GM12878 (cell line): ENCODE data around the gene KRT78. TPM values are rescaled to one million over a fixed set of nuclear protein-coding genes. Genes with fewer than 3 reads are reported as not detected.

ENCODE experiments used
- ATAC-seq: fragments of 200-7000 bp; cut with Tn5 transposase; 3 replicates; pipeline ENCODE4 v1.9.1; 2020; ENCODE audit warnings: mild to moderate bottlenecking, moderate library complexity
- BruUV-seq: library from RNA; stranded (reverse); fragments of 400-500 nt; replicated peaks from 2 replicates; lab custom pipeline; 2021; lab: Mats Ljungman, UMichigan
- CTCF ChIA-PET: fragments of 300-600 bp; sonication (Branson Sonifier 250); formaldehyde crosslinking; extraction: SDS; loops from one replicate; lab custom pipeline; 2021; ENCODE audit warnings: inconsistent platforms; lab: Yijun Ruan, JAX
- POLR2A ChIA-PET: fragments of 350-600 bp; formaldehyde crosslinking; extraction: SDS; loops from one replicate; lab custom pipeline; 2021; ENCODE audit warnings: inconsistent platforms; lab: Charles Lee
- RAD21 ChIA-PET: fragments of 300-600 bp; sonication (Branson Sonifier 250); formaldehyde crosslinking; loops from one replicate; lab custom pipeline; 2023; ENCODE audit warnings: antibody characterized with exemption; ENCODE audit not compliant: unreplicated experiment; lab: Charles Lee
- SMC1A ChIA-PET: fragments of 300-600 bp; sonication (Branson Sonifier 250); formaldehyde crosslinking; loops from one replicate; lab custom pipeline; 2023; ENCODE audit not compliant: unreplicated experiment, uncharacterized antibody; lab: Charles Lee
- DNase-seq: peaks from one replicate; pipeline ENCODE4 v3.0.0-alpha.2; 2011; ENCODE audit warnings: low read depth, low spot score
- FAIRE-seq: peaks from 3 replicates; lab custom pipeline; 2011; peaks lifted over from hg19 to GRCh38; lab: Jason Lieb, UNC
- H2AFZ ChIP-seq: 2 replicates; pipeline ENCODE4 v1.6.0; 2011; ENCODE audit warnings: low read depth, low read length, control low read depth; ENCODE audit not compliant: control insufficient read depth
- H3K27ac ChIP-seq: 2 replicates; pipeline ENCODE4 v1.5.1; 2011; ENCODE audit warnings: control low read depth; ENCODE audit not compliant: control insufficient read depth, insufficient read depth
- H3K27me3 ChIP-seq, 2 experiments: replicated peaks in 1 of 2; 2 replicates each; pipeline versions ENCODE4 v1.6.0 to v1.6.1; 2011; ENCODE audit warnings: low read length in 1 of 2; ENCODE audit not compliant: control insufficient read depth in 2 of 2, insufficient read depth in 2 of 2
- H3K36me3 ChIP-seq, 2 experiments: 2 replicates each; pipeline ENCODE4 v1.5.1; 2011; ENCODE audit warnings: low read length in 1 of 2; ENCODE audit not compliant: control insufficient read depth in 2 of 2, insufficient read depth in 2 of 2
- H3K4me1 ChIP-seq: 2 replicates; pipeline ENCODE4 v1.6.1; 2011; ENCODE audit warnings: mild to moderate bottlenecking, low read length, moderate library complexity, mixed read lengths; ENCODE audit not compliant: control insufficient read depth, insufficient read depth
- H3K4me2 ChIP-seq: 2 replicates; pipeline ENCODE4 v1.6.0; 2011; ENCODE audit warnings: control low read depth; ENCODE audit not compliant: control insufficient read depth, insufficient read depth
- H3K4me3 ChIP-seq: fragments of 200-600 bp; sonication (generic); 2 replicates; pipeline ENCODE4 v1.5.1; 2016
- H3K79me2 ChIP-seq: 2 replicates; pipeline ENCODE4 v1.6.0; 2011; ENCODE audit warnings: low read length; ENCODE audit not compliant: control insufficient read depth, insufficient read depth
- H3K9ac ChIP-seq: 2 replicates; pipeline ENCODE4 v1.8.0; 2011; ENCODE audit warnings: low read length, control low read depth, mixed read lengths; ENCODE audit not compliant: control insufficient read depth, insufficient read depth
- H3K9me3 ChIP-seq: replicated peaks from 3 replicates; pipeline ENCODE4 v1.5.1; 2011; ENCODE audit warnings: mild to moderate bottlenecking, low read length; ENCODE audit not compliant: control insufficient read depth, insufficient read depth
- H4K20me1 ChIP-seq: 2 replicates; pipeline ENCODE4 v1.6.0; 2011; ENCODE audit not compliant: control insufficient read depth, insufficient read depth
- BCL3 ChIP-seq: IDR thresholded peaks from 2 replicates; pipeline ENCODE4 v1.6.1; 2011; ENCODE audit warnings: borderline replicate concordance, low read depth, mild to moderate bottlenecking, moderate library complexity, low read length; ENCODE audit not compliant: insufficient read depth, poor library complexity, severe bottlenecking
- EED ChIP-seq: sonication (generic); IDR thresholded peaks from 2 replicates; pipeline ENCODE4 v1.6.1; 2016; ENCODE audit warnings: antibody characterized with exemption, low read depth
- JUNB ChIP-seq: IDR thresholded peaks from 2 replicates; pipeline ENCODE4 v1.6.1; 2016; ENCODE audit warnings: antibody characterized with exemption, mild to moderate bottlenecking
- MLLT1 ChIP-seq: fragments of 450-650 bp; IDR thresholded peaks from 2 replicates; pipeline ENCODE4 v1.6.1; 2016; ENCODE audit warnings: mild to moderate bottlenecking
- NFYB ChIP-seq: IDR thresholded peaks from 2 replicates; pipeline ENCODE4 v1.6.1; 2011; ENCODE audit warnings: low read depth, mild to moderate bottlenecking, low read length, improper control_type of control experiment, moderate library complexity; ENCODE audit not compliant: insufficient read depth
- PKNOX1 ChIP-seq: fragments of 450-650 bp; IDR thresholded peaks from 2 replicates; pipeline ENCODE4 v1.6.1; 2016; ENCODE audit warnings: mild to moderate bottlenecking
- RAD21 ChIP-seq: IDR thresholded peaks from 2 replicates; pipeline ENCODE4 v1.6.1; 2011; ENCODE audit warnings: mild to moderate bottlenecking, low read depth, low read length, moderate library complexity; ENCODE audit not compliant: insufficient read depth
- YY1 ChIP-seq: IDR thresholded peaks from 2 replicates; pipeline ENCODE4 v1.6.1; 2011; ENCODE audit warnings: low read depth, mild to moderate bottlenecking, low read length
- WGBS: methylation state at CpG from one replicate; pipeline ENCODE4 v1.1.6; 2016; ENCODE audit warnings: low lambda C conversion rate; ENCODE audit not compliant: insufficient replicate concordance, insufficient coverage; ENCODE audit errors: missing lambda C conversion rate; 5-methylcytosine and 5-hydroxymethylcytosine counted together
- in situ Hi-C: fragments of 300-500 bp; cut with MboI; formaldehyde crosslinking; loops from 9 replicates; pipeline ENCODE4 v1.14.3; 2018; ENCODE audit warnings: mixed read lengths
- intact Hi-C: fragments of 100-400 bp; cut with micrococcal nuclease; formaldehyde crosslinking; loops from one replicate; pipeline ENCODE4 v1.14.2; 2022; ENCODE audit not compliant: unreplicated experiment
- polyA plus RNA-seq, 11 experiments: library from polyadenylated mRNA; depleted of rRNA in 4 of 11; unstranded in 6 of 11; stranded (reverse) in 5 of 11; fragments of >200 nt; fragmentation: Nextera tagmentation in 4 of 11; fragmentation: Illumina TruSeq in 1 of 11; extraction: Ambion mirVana in 4 of 11; extraction: Trizol in 1 of 11; gene quantifications; 1 replicate in 1 of 11; 2 replicates in 10 of 11; pipeline versions ENCODE4 v1.2.1 to v1.2.3, GENCODE V29; 2011 to 2016; ENCODE audit warnings: inconsistent platforms in 2 of 11, missing spikeins in 2 of 11, low read depth in 1 of 11
- total RNA-seq, 4 experiments: library from RNA; depleted of rRNA in 3 of 4; stranded (reverse); fragments of >200 nt in 3 of 4; fragmentation: Illumina TruSeq in 1 of 4; extraction: Trizol in 1 of 4; gene quantifications; 2 replicates each; pipeline versions ENCODE4 v1.2.1 to v1.2.3, GENCODE V29; 2013 to 2021

The KRT78 gene
- total and polyA plus RNA-seq, 10 of the 15 experiments (the other 5 are each of a cell fraction or from before 2014, with no cell fraction given) = 0.07 TPM; not detected in 9

- no peak for TF ChIP-seq RAD21
- no peak for TF ChIP-seq JUNB
- no peak for TF ChIP-seq PKNOX1
- no peak for TF ChIP-seq YY1
- no peak for TF ChIP-seq EED
- no peak for TF ChIP-seq NFYB
Measured at GRCh38 chr12:52877242-52877641, 28.4 kb upstream of the KRT78 start (continued).

GRCh38 chr12:52876372-52876771, 27.6 kb upstream of the KRT78 start:
- Histone ChIP-seq H3K27me3 (peaks cover 0 to 3% of the 10 kb centered on the region in 2 experiments; a peak in 2 of 4 replicates), H3K4me2 (no peak overlapping the region), H3K4me1 (no peaks in the 10 kb centered on the region), H3K79me2 (no peaks in the 10 kb centered on the region), H2AFZ (no peak overlapping the region), H3K9me3 (no peaks in the 10 kb centered on the region), H3K9ac (no peak overlapping the region), H3K36me3 (no peaks in the 10 kb centered on the region), H3K4me3 (no peak overlapping the region), H4K20me1 (no peaks in the 10 kb centered on the region), H3K27ac (no peak overlapping the region)
- TF ChIP-seq MLLT1 (no peak), BCL3 (peak; percentile 21)
- no TSS peak for BruUV-seq
- ChIA-PET SMC1A (no interaction called here), RAD21 (interaction anchor here (1.4 kb wide), 1 partner anchor 9 kb away, joined by 4 read pairs; no protein-coding TSS in a partner anchor), CTCF (interaction anchor here (0.6 to 14.7 kb wide), 4 partner anchors 9 to 632 kb away, joined by 4 to 418 read pairs (median 10); no protein-coding TSS in a partner anchor), POLR2A (no interaction called here)
- no peak for FAIRE-seq
- intact Hi-C loops = loop anchor here (5.0 kb wide), 1 partner anchor 719 kb away; no protein-coding TSS in a partner anchor
- in situ Hi-C loops = loop anchor here (5.0 kb wide), 1 partner anchor 494 kb away; no protein-coding TSS in a partner anchor
- WGBS = 21% methylated on average over 7 of the region's 7 CpGs
- ATAC-seq = no peak
- DNase-seq = no peak
